Measurements from ENCODE around the gene RNF144A. TPM values are rescaled to one million over a fixed set of nuclear protein-coding genes. Genes with fewer than 3 reads are reported as not detected.

RNF144A gene
- total and polyA plus RNA-seq, 2 donors (not counting 1 experiment from before 2014, with no cell fraction given): 0.17 to 0.24 TPM

DNA sequence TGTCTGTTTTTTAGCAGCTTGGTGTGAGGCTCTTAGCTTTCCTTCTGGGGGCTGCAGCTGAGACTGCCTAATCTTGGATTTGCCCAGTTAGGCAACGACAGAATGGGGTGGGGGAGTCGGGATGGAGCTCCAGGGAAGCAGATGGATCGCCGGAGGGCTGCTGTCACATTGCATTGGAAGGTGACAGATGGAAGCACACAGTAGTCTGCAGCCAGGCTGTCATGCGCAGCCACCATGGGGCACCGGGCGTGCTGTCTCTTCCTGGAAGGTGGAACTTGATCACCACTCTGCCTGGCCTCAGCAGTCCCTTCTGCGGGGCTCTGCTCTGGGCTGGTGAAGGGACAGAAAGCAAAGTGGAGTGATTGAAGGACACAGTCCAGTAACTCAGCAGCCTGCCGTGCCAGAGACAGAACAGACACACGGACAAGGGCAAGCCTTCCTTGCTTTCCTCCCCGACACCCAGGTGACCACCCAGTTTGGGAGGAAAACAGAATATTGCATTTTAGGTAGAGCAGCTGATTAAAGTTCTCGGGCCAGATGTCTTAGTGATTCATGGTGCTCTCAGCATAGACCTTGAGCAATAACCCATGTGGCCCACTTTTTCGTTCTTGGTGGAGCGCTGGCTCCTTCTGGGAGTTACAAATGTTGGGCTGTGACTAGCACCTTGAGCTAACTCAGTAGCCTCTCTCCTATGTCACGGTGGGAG lies 40.9 kb downstream of the RNF144A start:
- Histone ChIP-seq H4K20me1 (ENCODE audit: control insufficient read depth, extremely low read depth, insufficient read depth, low read length) (no peaks in the 10 kb centered on the region), H3K36me3 (ENCODE audit: control insufficient read depth, insufficient read depth, low read length) (no peaks in the 10 kb centered on the region), H3K4me1 (ENCODE audit: control insufficient read depth, extremely low read depth, insufficient read depth, low read length) (no peaks in the 10 kb centered on the region), H3K4me2 (ENCODE audit: extremely low read depth, insufficient read depth, low read length) (no peak overlapping the region), H2AFZ (ENCODE audit: low read length) (no peak overlapping the region), H3K79me2 (ENCODE audit: control insufficient read depth, insufficient read depth, low read length) (no peaks in the 10 kb centered on the region), H3K9me3 (ENCODE audit: control insufficient read depth, insufficient read depth, low read depth, low read length) (no peaks in the 10 kb centered on the region), H3K4me3 (replicated peaks in 1 of 4; ENCODE audit: control extremely low read depth in 1 of 4, insufficient read depth in 1 of 4, low read depth in 3 of 4, low read length in 4 of 4) (no peak overlapping the region), H3K27me3 (ENCODE audit: control insufficient read depth, insufficient read depth, low read length) (no peaks in the 10 kb centered on the region), H3K9ac (ENCODE audit: insufficient read depth, low read length) (no peak overlapping the region), H3K27ac (ENCODE audit: insufficient read depth, low read length) (no peak overlapping the region)
- TF ChIP-seq, protein P1, sequence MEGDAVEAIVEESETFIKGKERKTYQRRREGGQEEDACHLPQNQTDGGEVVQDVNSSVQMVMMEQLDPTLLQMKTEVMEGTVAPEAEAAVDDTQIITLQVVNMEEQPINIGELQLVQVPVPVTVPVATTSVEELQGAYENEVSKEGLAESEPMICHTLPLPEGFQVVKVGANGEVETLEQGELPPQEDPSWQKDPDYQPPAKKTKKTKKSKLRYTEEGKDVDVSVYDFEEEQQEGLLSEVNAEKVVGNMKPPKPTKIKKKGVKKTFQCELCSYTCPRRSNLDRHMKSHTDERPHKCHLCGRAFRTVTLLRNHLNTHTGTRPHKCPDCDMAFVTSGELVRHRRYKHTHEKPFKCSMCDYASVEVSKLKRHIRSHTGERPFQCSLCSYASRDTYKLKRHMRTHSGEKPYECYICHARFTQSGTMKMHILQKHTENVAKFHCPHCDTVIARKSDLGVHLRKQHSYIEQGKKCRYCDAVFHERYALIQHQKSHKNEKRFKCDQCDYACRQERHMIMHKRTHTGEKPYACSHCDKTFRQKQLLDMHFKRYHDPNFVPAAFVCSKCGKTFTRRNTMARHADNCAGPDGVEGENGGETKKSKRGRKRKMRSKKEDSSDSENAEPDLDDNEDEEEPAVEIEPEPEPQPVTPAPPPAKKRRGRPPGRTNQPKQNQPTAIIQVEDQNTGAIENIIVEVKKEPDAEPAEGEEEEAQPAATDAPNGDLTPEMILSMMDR (conservative IDR thresholded peaks at IDR 0.05 in 1 of 2, IDR thresholded peaks at IDR 0.05 in 1 of 2; ENCODE audit: low read depth in 1 of 2, low read length in 2 of 2): no peak
- no peak for TF ChIP-seq EZH2 (IDR thresholded peaks at IDR 0.05; ENCODE audit: low read length, missing control alignments)
- DNase-seq (ENCODE audit: low read depth in 2 of 2): no peak

DNA sequence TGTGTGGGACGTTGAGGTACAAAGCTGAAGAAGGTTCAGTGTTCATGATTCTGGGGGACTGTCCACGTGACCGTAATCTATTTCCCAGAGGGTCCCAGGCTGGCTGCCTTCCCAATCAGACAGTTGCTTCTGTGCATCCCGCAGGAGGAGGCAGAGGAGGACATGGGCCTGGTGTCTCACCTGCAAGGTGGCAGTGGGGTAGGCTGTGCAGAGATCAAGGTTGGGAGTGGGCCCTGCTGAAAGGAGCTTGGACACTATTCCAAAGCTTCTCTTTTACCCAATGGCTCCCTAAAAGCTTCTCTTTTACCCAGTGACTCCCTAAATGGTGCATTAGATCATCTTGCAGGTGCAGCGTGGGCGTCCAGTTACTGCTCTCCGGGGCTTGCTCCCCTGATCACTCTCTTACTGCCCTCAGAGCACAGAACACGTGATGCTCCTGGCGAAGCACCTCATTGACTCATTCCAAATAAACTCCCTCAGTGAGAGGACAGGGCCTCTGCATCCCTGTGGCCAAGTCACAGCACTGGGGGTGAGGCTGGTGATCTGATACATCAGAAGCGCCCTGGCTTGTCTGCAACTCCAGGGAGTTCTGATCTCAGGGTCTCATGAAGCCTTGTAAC lies 41.5 kb downstream of the RNF144A start:
- H3K79me2 ChIP-seq (ENCODE audit: control insufficient read depth, insufficient read depth, low read length): no peaks in the 10 kb centered on the region
- no peak overlapping the region for H2AFZ ChIP-seq (ENCODE audit: low read length)
- H3K27ac ChIP-seq (ENCODE audit: insufficient read depth, low read length): no peak overlapping the region
- H3K9ac ChIP-seq (ENCODE audit: insufficient read depth, low read length): no peak overlapping the region
- H4K20me1 ChIP-seq (ENCODE audit: control insufficient read depth, extremely low read depth, insufficient read depth, low read length): no peaks in the 10 kb centered on the region
- no peak overlapping the region for H3K4me2 ChIP-seq (ENCODE audit: extremely low read depth, insufficient read depth, low read length)
- TF ChIP-seq, protein P1 (conservative IDR thresholded peaks at IDR 0.05 in 1 of 2, IDR thresholded peaks at IDR 0.05 in 1 of 2; ENCODE audit: low read depth in 1 of 2, low read length in 2 of 2): no peak
- no peak for TF ChIP-seq EZH2 (IDR thresholded peaks at IDR 0.05; ENCODE audit: low read length, missing control alignments)
- H3K27me3 ChIP-seq (ENCODE audit: control insufficient read depth, insufficient read depth, low read length): no peaks in the 10 kb centered on the region
- H3K9me3 ChIP-seq (ENCODE audit: control insufficient read depth, insufficient read depth, low read depth, low read length): no peaks in the 10 kb centered on the region
- H3K36me3 ChIP-seq (ENCODE audit: control insufficient read depth, insufficient read depth, low read length): no peaks in the 10 kb centered on the region
- no peak overlapping the region for H3K4me3 ChIP-seq (replicated peaks in 1 of 4; ENCODE audit: control extremely low read depth in 1 of 4, insufficient read depth in 1 of 4, low read depth in 3 of 4, low read length in 4 of 4)
- no peak for DNase-seq (ENCODE audit: low read depth in 2 of 2)
- no peaks in the 10 kb centered on the region for H3K4me1 ChIP-seq (ENCODE audit: control insufficient read depth, extremely low read depth, insufficient read depth, low read length)

DNA sequence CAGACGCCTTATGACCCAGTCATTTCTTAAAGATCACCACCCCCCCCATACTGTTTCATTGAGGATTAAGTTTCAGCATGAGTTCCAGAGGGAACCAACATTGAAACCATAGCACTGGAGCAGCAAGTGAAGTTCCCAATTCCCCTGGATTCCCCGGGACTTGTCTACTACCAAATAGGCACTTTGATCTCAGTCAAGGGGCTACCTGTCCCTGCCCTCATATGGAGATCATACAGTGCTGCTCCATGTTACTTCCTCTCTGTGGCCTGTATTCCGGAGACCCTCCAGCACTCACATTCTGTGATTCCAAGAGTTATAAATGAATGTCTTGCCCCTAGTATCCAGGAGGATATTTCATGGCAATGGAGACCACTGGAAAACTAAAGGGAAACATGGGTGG lies 42.5 kb downstream of the RNF144A start:
- Histone ChIP-seq H3K4me3 (replicated peaks in 1 of 4; ENCODE audit: control extremely low read depth in 1 of 4, insufficient read depth in 1 of 4, low read depth in 3 of 4, low read length in 4 of 4) (no peak overlapping the region), H3K36me3 (ENCODE audit: control insufficient read depth, insufficient read depth, low read length) (no peaks in the 10 kb centered on the region), H4K20me1 (ENCODE audit: control insufficient read depth, extremely low read depth, insufficient read depth, low read length) (no peaks in the 10 kb centered on the region), H3K4me2 (ENCODE audit: extremely low read depth, insufficient read depth, low read length) (no peak overlapping the region), H3K9me3 (ENCODE audit: control insufficient read depth, insufficient read depth, low read depth, low read length) (no peaks in the 10 kb centered on the region), H3K27ac (ENCODE audit: insufficient read depth, low read length) (no peak overlapping the region), H3K79me2 (ENCODE audit: control insufficient read depth, insufficient read depth, low read length) (no peaks in the 10 kb centered on the region), H3K4me1 (ENCODE audit: control insufficient read depth, extremely low read depth, insufficient read depth, low read length) (no peaks in the 10 kb centered on the region), H2AFZ (ENCODE audit: low read length) (no peak overlapping the region), H3K9ac (ENCODE audit: insufficient read depth, low read length) (no peak overlapping the region), H3K27me3 (ENCODE audit: control insufficient read depth, insufficient read depth, low read length) (no peaks in the 10 kb centered on the region)
- TF ChIP-seq EZH2 (IDR thresholded peaks at IDR 0.05; ENCODE audit: low read length, missing control alignments): no peak
- TF ChIP-seq, protein P1 (conservative IDR thresholded peaks at IDR 0.05 in 1 of 2, IDR thresholded peaks at IDR 0.05 in 1 of 2; ENCODE audit: low read depth in 1 of 2, low read length in 2 of 2): no peak
- no peak for DNase-seq (ENCODE audit: low read depth in 2 of 2)
